Gastrocnemius medialis (tissue), 4 donors: ENCODE data around the gene CAMK2N2.
A peak's percentile ranks its signal among the peaks of the same experiment; 100 is the strongest.

Experiments used
- POLR2A ChIP-seq, 2 donors: fragments of 450-650 bp; IDR thresholded peaks; one replicate each; pipeline ENCODE4 v1.6.1; 2017; ENCODE audit warnings: antibody characterized with exemption in 2 of 2, mild to moderate bottlenecking in 2 of 2, moderate library complexity in 2 of 2
- TF ChIP-seq, protein P1 (sequence below), 5 experiments: fragments of 450-650 bp in 3 of 5; fragments of 200-600 bp in 2 of 5; sonication (generic) in 2 of 5; IDR thresholded peaks in 4 of 5; conservative IDR thresholded peaks in 1 of 5; 1 replicate in 4 of 5; 2 replicates in 1 of 5; pipeline ENCODE4 v1.5.1; 2016 to 2019; ENCODE audit warnings: antibody characterized with exemption in 5 of 5, mild to moderate bottlenecking in 3 of 5, moderate library complexity in 3 of 5

DNA sequence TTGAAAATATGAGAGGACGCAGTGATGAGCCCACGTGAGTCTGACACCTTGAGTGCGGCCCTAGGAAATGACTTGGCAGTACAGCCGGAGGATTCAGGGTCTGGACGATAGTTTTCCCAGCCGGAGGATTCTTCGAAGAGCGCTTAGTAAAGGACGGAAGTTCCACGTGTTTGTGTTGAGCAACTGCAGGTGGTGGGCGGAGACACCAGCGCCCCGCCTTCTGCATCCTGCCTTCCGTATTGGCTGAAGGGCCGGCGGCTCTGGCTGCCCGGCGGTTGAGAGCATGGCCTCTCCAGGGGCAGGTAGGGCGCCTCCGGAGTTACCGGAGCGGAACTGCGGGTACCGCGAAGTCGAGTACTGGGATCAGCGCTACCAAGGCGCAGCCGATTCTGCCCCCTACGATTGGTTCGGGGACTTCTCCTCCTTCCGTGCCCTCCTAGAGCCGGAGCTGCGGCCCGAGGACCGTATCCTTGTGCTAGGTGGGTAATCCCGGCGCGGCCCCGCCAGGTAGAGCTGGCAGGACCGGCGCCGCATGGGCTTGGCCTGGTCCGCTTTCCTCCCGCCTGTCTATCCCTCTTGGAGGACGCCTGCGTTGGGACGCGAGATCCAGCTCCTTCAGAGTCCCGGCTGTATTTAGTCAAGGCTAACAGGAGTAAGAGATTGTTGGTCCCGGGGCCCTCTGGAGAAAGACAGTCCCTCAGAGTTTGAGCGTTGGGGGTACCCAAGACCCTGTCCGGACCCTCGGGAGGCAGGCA lies 11.8 kb downstream of the CAMK2N2 start, which contains the start of gene EEF1AKMT4:
- TF ChIP-seq, protein P1, sequence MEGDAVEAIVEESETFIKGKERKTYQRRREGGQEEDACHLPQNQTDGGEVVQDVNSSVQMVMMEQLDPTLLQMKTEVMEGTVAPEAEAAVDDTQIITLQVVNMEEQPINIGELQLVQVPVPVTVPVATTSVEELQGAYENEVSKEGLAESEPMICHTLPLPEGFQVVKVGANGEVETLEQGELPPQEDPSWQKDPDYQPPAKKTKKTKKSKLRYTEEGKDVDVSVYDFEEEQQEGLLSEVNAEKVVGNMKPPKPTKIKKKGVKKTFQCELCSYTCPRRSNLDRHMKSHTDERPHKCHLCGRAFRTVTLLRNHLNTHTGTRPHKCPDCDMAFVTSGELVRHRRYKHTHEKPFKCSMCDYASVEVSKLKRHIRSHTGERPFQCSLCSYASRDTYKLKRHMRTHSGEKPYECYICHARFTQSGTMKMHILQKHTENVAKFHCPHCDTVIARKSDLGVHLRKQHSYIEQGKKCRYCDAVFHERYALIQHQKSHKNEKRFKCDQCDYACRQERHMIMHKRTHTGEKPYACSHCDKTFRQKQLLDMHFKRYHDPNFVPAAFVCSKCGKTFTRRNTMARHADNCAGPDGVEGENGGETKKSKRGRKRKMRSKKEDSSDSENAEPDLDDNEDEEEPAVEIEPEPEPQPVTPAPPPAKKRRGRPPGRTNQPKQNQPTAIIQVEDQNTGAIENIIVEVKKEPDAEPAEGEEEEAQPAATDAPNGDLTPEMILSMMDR (IDR thresholded peaks at IDR 0.05 in 4 of 5, conservative IDR thresholded peaks at IDR 0.05 in 1 of 5) = peak; percentile 39 to 68 (median 59)
- TF ChIP-seq POLR2A (IDR thresholded peaks at IDR 0.05) = peak; percentile 55 to 59
